NT2/D1 (cell line): ENCODE measurements around the gene FOXO6.

Experiments
- YY1 ChIP-seq: IDR thresholded peaks from 2 replicates; pipeline ENCODE4 v1.6.1; 2011; ENCODE audit not compliant: insufficient read length, insufficient read depth
- ZNF274 ChIP-seq: IDR thresholded peaks from 2 replicates; pipeline ENCODE4 v1.6.1; 2011; ENCODE audit warnings: mild to moderate bottlenecking, low read depth, low read length

DNA sequence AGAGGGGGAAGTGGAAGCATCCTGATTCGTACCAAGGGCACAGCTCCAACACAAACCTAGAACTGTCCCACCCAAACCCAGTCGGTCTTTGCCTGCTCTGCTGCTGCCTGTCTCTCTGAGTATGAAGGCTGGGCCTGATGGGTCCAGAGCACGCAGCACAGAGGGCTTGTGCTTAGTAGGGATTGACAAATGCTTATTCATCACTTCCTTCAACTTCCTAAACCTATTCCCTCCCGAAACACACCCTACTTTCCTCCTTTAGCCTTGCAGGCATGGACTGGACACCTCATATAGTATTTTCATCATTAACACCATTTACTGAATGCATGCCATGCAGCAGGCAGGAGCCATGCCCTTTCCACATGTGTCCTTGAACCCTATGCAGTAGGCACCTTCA is 31.3 kb downstream of the FOXO6 start:
- TF ChIP-seq YY1 (no peak), ZNF274 (no peak)
